GM12878 (cell line): ENCODE measurements around the gene SLC34A1. TPM values are rescaled to one million over a fixed set of nuclear protein-coding genes. Genes with fewer than 3 reads are reported as not detected.
A peak's percentile ranks its signal among the peaks of the same experiment; 100 is the strongest.

ENCODE experiments used
- ATAC-seq: fragments of 200-7000 bp; cut with Tn5 transposase; 3 replicates; pipeline ENCODE4 v1.9.1; 2020; ENCODE audit warnings: mild to moderate bottlenecking, moderate library complexity
- BruUV-seq: library from RNA; stranded (reverse); fragments of 400-500 nt; replicated peaks from 2 replicates; lab custom pipeline; 2021; lab: Mats Ljungman, UMichigan
- CTCF ChIA-PET: fragments of 300-600 bp; sonication (Branson Sonifier 250); formaldehyde crosslinking; extraction: SDS; loops from one replicate; lab custom pipeline; 2021; ENCODE audit warnings: inconsistent platforms; lab: Yijun Ruan, JAX
- POLR2A ChIA-PET: fragments of 350-600 bp; formaldehyde crosslinking; extraction: SDS; loops from one replicate; lab custom pipeline; 2021; ENCODE audit warnings: inconsistent platforms; lab: Charles Lee
- RAD21 ChIA-PET: fragments of 300-600 bp; sonication (Branson Sonifier 250); formaldehyde crosslinking; loops from one replicate; lab custom pipeline; 2023; ENCODE audit warnings: antibody characterized with exemption; ENCODE audit not compliant: unreplicated experiment; lab: Charles Lee
- SMC1A ChIA-PET: fragments of 300-600 bp; sonication (Branson Sonifier 250); formaldehyde crosslinking; loops from one replicate; lab custom pipeline; 2023; ENCODE audit not compliant: unreplicated experiment, uncharacterized antibody; lab: Charles Lee
- DNase-seq: peaks from one replicate; pipeline ENCODE4 v3.0.0-alpha.2; 2011; ENCODE audit warnings: low read depth, low spot score
- FAIRE-seq: peaks from 3 replicates; lab custom pipeline; 2011; peaks lifted over from hg19 to GRCh38; lab: Jason Lieb, UNC
- H2AFZ ChIP-seq: 2 replicates; pipeline ENCODE4 v1.6.0; 2011; ENCODE audit warnings: low read depth, low read length, control low read depth; ENCODE audit not compliant: control insufficient read depth
- H3K27ac ChIP-seq: 2 replicates; pipeline ENCODE4 v1.5.1; 2011; ENCODE audit warnings: control low read depth; ENCODE audit not compliant: control insufficient read depth, insufficient read depth
- H3K27me3 ChIP-seq, 2 experiments: replicated peaks in 1 of 2; 2 replicates each; pipeline versions ENCODE4 v1.6.0 to v1.6.1; 2011; ENCODE audit warnings: low read length in 1 of 2; ENCODE audit not compliant: control insufficient read depth in 2 of 2, insufficient read depth in 2 of 2
- H3K36me3 ChIP-seq, 2 experiments: 2 replicates each; pipeline ENCODE4 v1.5.1; 2011; ENCODE audit warnings: low read length in 1 of 2; ENCODE audit not compliant: control insufficient read depth in 2 of 2, insufficient read depth in 2 of 2
- H3K4me1 ChIP-seq: 2 replicates; pipeline ENCODE4 v1.6.1; 2011; ENCODE audit warnings: mild to moderate bottlenecking, low read length, moderate library complexity, mixed read lengths; ENCODE audit not compliant: control insufficient read depth, insufficient read depth
- H3K4me2 ChIP-seq: 2 replicates; pipeline ENCODE4 v1.6.0; 2011; ENCODE audit warnings: control low read depth; ENCODE audit not compliant: control insufficient read depth, insufficient read depth
- H3K4me3 ChIP-seq: fragments of 200-600 bp; sonication (generic); 2 replicates; pipeline ENCODE4 v1.5.1; 2016
- H3K79me2 ChIP-seq: 2 replicates; pipeline ENCODE4 v1.6.0; 2011; ENCODE audit warnings: low read length; ENCODE audit not compliant: control insufficient read depth, insufficient read depth
- H3K9ac ChIP-seq: 2 replicates; pipeline ENCODE4 v1.8.0; 2011; ENCODE audit warnings: low read length, control low read depth, mixed read lengths; ENCODE audit not compliant: control insufficient read depth, insufficient read depth
- H3K9me3 ChIP-seq: replicated peaks from 3 replicates; pipeline ENCODE4 v1.5.1; 2011; ENCODE audit warnings: mild to moderate bottlenecking, low read length; ENCODE audit not compliant: control insufficient read depth, insufficient read depth
- H4K20me1 ChIP-seq: 2 replicates; pipeline ENCODE4 v1.6.0; 2011; ENCODE audit not compliant: control insufficient read depth, insufficient read depth
- EED ChIP-seq: sonication (generic); IDR thresholded peaks from 2 replicates; pipeline ENCODE4 v1.6.1; 2016; ENCODE audit warnings: antibody characterized with exemption, low read depth
- PAX5 ChIP-seq: IDR thresholded peaks from 2 replicates; pipeline ENCODE4 v1.6.1; 2011; ENCODE audit warnings: low read depth, low read length, borderline replicate concordance
- TCF12 ChIP-seq: IDR thresholded peaks from 2 replicates; pipeline ENCODE4 v1.6.1; 2011; ENCODE audit warnings: low read depth, mild to moderate bottlenecking, low read length
- WGBS: methylation state at CpG from one replicate; pipeline ENCODE4 v1.1.6; 2016; ENCODE audit warnings: low lambda C conversion rate; ENCODE audit not compliant: insufficient replicate concordance, insufficient coverage; ENCODE audit errors: missing lambda C conversion rate; 5-methylcytosine and 5-hydroxymethylcytosine counted together
- in situ Hi-C: fragments of 300-500 bp; cut with MboI; formaldehyde crosslinking; loops from 9 replicates; pipeline ENCODE4 v1.14.3; 2018; ENCODE audit warnings: mixed read lengths
- intact Hi-C: fragments of 100-400 bp; cut with micrococcal nuclease; formaldehyde crosslinking; loops from one replicate; pipeline ENCODE4 v1.14.2; 2022; ENCODE audit not compliant: unreplicated experiment
- polyA plus RNA-seq, 11 experiments: library from polyadenylated mRNA; depleted of rRNA in 4 of 11; unstranded in 6 of 11; stranded (reverse) in 5 of 11; fragments of >200 nt; fragmentation: Nextera tagmentation in 4 of 11; fragmentation: Illumina TruSeq in 1 of 11; extraction: Ambion mirVana in 4 of 11; extraction: Trizol in 1 of 11; gene quantifications; 1 replicate in 1 of 11; 2 replicates in 10 of 11; pipeline versions ENCODE4 v1.2.1 to v1.2.3, GENCODE V29; 2011 to 2016; ENCODE audit warnings: inconsistent platforms in 2 of 11, missing spikeins in 2 of 11, low read depth in 1 of 11
- total RNA-seq, 4 experiments: library from RNA; depleted of rRNA in 3 of 4; stranded (reverse); fragments of >200 nt in 3 of 4; fragmentation: Illumina TruSeq in 1 of 4; extraction: Trizol in 1 of 4; gene quantifications; 2 replicates each; pipeline versions ENCODE4 v1.2.1 to v1.2.3, GENCODE V29; 2013 to 2021
- TF ChIP-seq, protein P1 (sequence below): IDR thresholded peaks from 2 replicates; pipeline ENCODE4 v1.6.1; 2011; ENCODE audit warnings: low read depth, mild to moderate bottlenecking, low read length, moderate library complexity, borderline replicate concordance; ENCODE audit errors: extremely low read depth
- TF ChIP-seq, protein P2 (sequence below), 3 experiments: IDR thresholded peaks in 2 of 3; conservative IDR thresholded peaks in 1 of 3; 2 replicates each; pipeline ENCODE4 v1.5.1; 2011; ENCODE audit warnings: low read depth in 3 of 3, low read length in 3 of 3, mild to moderate bottlenecking in 3 of 3, control low read depth in 2 of 3, moderate library complexity in 2 of 3, inconsistent platforms in 1 of 3, mixed read lengths in 1 of 3; ENCODE audit not compliant: control insufficient read depth in 2 of 3, insufficient read depth in 1 of 3; ENCODE audit errors: extremely low read depth in 1 of 3

The SLC34A1 gene
- total and polyA plus RNA-seq, 10 of the 15 experiments (the other 5 are each of a cell fraction or from before 2014, with no cell fraction given) = 0.03 to 0.14 (median 0.09) TPM; not detected in 2

DNA sequence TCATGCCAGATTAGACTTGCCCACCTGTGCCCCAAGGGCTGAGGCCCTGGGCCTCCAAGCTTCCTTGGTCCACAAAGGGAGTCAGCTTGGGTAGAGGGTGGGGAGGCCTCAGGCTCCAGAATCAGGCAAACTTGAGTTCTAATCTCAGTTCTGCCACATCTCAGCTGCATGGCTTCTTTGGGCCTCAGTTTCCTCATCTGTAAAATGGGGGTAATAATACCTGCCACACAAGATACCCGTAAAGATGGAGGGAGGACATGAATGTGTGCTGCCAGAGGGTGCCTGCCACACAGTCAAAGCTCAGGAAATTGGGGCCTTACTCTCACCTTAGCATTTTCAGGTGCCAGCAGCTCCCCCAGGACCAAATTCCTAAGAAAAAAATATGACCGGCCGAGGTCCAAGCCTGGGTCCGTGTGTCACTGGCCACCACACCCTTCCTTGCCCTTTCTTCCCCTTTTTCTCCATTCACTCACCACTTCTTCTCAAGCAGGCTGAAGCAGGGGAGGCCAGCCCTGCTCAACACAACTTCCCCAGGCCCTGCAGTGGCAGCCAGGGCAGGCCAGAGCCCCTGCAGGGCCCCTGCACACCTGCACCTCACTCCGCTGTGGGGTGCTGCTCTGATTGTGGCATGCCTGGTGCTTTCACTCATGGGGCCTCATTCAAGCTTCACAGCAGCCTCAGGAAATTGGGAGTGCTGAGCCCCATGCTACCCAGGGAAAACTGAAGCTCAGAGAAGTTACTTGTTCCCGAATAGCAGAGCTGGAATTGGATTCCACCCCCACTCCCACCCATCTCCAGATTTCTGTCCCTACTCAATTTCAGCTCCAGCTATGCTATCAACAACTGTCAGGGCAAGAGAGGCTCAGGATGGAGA, 22.6 kb upstream of the SLC34A1 start:
- H4K20me1 ChIP-seq = no peaks in the 10 kb centered on the region
- no peaks in the 10 kb centered on the region for H3K9me3 ChIP-seq
- no peak for DNase-seq
- peak; percentile 36 for ATAC-seq
- ChIA-PET SMC1A (interaction anchor here (1.1 to 2.2 kb wide), 12 partner anchors 8 to 250 kb away, joined by 3 to 11 read pairs (median 5); partner anchors contain the start of gene LMAN2), RAD21 (interaction anchor here (0.8 to 3.7 kb wide), 11 partner anchors 8 to 248 kb away, joined by 3 to 29 read pairs (median 7); partner anchors contain the start of gene LMAN2), POLR2A (interaction anchor here (0.6 to 2.7 kb wide), 11 partner anchors 10 to 804 kb away, joined by 3 to 22 read pairs (median 4); partner anchors contain the start of genes GRK6 and LMAN2), CTCF (interaction anchor here (0.6 to 4.4 kb wide), 18 partner anchors 8 to 247 kb away, joined by 3 to 33 read pairs (median 4); partner anchors contain the start of gene LMAN2)
- H3K4me2 ChIP-seq = peak overlapping the region; percentile 93
- H3K9ac ChIP-seq = peak overlapping the region; percentile 60; the same call in 1 of the 2 replicates
- H3K27me3 ChIP-seq = no peaks in the 10 kb centered on the region
- no TSS peak for BruUV-seq
- no peak overlapping the region for H2AFZ ChIP-seq
- peaks cover 70% of the 10 kb centered on the region for H3K79me2 ChIP-seq
- in situ Hi-C loops = no loop called here
- peak; percentile 78 for FAIRE-seq
- 51% methylated on average over 6 of the region's 6 CpGs for WGBS
- H3K27ac ChIP-seq = peak overlapping the region; percentile 91
- TF ChIP-seq PAX5 (0 out of 2 replicates have a peak, but pooled peaks have one; percentile 7), EED (peak; percentile 43; the same call in 1 of the 2 replicates), TCF12 (0 out of 2 replicates have a peak, but pooled peaks have one; percentile 28)
- TF ChIP-seq, protein P1, sequence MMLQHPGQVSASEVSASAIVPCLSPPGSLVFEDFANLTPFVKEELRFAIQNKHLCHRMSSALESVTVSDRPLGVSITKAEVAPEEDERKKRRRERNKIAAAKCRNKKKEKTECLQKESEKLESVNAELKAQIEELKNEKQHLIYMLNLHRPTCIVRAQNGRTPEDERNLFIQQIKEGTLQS = no peak
- TF ChIP-seq, protein P2, sequence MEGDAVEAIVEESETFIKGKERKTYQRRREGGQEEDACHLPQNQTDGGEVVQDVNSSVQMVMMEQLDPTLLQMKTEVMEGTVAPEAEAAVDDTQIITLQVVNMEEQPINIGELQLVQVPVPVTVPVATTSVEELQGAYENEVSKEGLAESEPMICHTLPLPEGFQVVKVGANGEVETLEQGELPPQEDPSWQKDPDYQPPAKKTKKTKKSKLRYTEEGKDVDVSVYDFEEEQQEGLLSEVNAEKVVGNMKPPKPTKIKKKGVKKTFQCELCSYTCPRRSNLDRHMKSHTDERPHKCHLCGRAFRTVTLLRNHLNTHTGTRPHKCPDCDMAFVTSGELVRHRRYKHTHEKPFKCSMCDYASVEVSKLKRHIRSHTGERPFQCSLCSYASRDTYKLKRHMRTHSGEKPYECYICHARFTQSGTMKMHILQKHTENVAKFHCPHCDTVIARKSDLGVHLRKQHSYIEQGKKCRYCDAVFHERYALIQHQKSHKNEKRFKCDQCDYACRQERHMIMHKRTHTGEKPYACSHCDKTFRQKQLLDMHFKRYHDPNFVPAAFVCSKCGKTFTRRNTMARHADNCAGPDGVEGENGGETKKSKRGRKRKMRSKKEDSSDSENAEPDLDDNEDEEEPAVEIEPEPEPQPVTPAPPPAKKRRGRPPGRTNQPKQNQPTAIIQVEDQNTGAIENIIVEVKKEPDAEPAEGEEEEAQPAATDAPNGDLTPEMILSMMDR (IDR thresholded peaks at IDR 0.05 in 2 of 3, conservative IDR thresholded peaks at IDR 0.05 in 1 of 3; ENCODE audit: control insufficient read depth in 2 of 3, extremely low read depth in 1 of 3, insufficient read depth in 1 of 3, low read depth in 3 of 3, low read length in 3 of 3) = peak in 2 of 3 experiments; percentile 23 to 28; a peak in 1 of 6 replicates
- H3K4me3 ChIP-seq = peak overlapping the region; percentile 63
- H3K4me1 ChIP-seq = peaks cover 69% of the 10 kb centered on the region
- no peaks in the 10 kb centered on the region; a peak in 1 of 4 replicates for H3K36me3 ChIP-seq
- intact Hi-C loops = loop anchor here (5.0 kb wide), 1 partner anchor 49 kb away; the partner anchor contains the start of gene MXD3
